ENCODE data around the gene PTOV1.

DNA sequence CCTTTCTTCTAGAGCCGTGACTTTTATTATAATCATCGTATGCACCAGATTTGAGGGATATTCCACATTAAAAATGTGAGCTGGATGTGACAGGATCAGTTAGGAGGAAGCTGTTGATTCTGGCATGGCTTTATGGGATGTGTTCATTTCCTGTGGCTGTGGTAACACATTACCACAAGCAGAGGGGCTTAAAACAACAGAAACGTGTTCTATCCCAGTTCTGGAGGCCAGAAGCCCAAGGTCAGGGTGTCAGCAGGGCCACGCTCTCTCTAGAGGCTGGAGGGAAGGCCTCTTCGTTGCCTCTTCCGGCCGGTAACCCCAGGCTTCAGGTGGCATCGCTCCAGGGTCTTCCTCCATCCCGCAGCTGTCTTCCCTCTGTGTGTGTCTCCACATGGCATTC, 18.4 kb upstream of the PTOV1 start:
- TF ChIP-seq, protein P1, sequence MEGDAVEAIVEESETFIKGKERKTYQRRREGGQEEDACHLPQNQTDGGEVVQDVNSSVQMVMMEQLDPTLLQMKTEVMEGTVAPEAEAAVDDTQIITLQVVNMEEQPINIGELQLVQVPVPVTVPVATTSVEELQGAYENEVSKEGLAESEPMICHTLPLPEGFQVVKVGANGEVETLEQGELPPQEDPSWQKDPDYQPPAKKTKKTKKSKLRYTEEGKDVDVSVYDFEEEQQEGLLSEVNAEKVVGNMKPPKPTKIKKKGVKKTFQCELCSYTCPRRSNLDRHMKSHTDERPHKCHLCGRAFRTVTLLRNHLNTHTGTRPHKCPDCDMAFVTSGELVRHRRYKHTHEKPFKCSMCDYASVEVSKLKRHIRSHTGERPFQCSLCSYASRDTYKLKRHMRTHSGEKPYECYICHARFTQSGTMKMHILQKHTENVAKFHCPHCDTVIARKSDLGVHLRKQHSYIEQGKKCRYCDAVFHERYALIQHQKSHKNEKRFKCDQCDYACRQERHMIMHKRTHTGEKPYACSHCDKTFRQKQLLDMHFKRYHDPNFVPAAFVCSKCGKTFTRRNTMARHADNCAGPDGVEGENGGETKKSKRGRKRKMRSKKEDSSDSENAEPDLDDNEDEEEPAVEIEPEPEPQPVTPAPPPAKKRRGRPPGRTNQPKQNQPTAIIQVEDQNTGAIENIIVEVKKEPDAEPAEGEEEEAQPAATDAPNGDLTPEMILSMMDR (IDR thresholded peaks at IDR 0.05; ENCODE audit: low read depth, low read length, poor library complexity, severe bottlenecking): no peak
- no peak for TF ChIP-seq EZH2phosphoT487 (IDR thresholded peaks at IDR 0.05; ENCODE audit: borderline replicate concordance, low read length)

All from DOHH2 (cell line).